GM19240 (cell line): ENCODE data around the gene COL4A1.

Experiments
- DNase-seq: peaks from one replicate; pipeline ENCODE4 v3.0.0; 2011; ENCODE audit warnings: low spot score; ENCODE audit not compliant: insufficient read length

Gene COL4A1

GRCh38 chr13:110239280-110240125, 67.5 kb downstream of the COL4A1 start:
- no peak for DNase-seq

DNA sequence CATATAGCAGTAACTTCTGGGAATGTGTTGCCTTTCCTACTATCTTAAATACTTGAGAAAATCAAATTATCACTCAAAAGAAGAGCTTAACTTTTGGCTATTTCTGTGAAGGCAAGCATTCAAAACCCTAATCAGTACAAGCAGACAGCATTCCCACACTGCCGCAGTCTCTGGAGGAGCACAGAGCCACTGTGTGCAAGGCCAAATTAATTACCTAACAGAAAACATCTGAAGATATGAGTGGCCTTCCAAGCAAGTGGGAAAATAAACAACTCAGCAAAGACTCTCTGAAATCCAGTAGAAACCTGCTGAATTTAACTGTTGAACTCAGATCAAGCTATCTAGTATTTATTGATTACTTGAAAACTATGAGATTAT, 68.2 kb downstream of the COL4A1 start:
- DNase-seq: no peak

DNA sequence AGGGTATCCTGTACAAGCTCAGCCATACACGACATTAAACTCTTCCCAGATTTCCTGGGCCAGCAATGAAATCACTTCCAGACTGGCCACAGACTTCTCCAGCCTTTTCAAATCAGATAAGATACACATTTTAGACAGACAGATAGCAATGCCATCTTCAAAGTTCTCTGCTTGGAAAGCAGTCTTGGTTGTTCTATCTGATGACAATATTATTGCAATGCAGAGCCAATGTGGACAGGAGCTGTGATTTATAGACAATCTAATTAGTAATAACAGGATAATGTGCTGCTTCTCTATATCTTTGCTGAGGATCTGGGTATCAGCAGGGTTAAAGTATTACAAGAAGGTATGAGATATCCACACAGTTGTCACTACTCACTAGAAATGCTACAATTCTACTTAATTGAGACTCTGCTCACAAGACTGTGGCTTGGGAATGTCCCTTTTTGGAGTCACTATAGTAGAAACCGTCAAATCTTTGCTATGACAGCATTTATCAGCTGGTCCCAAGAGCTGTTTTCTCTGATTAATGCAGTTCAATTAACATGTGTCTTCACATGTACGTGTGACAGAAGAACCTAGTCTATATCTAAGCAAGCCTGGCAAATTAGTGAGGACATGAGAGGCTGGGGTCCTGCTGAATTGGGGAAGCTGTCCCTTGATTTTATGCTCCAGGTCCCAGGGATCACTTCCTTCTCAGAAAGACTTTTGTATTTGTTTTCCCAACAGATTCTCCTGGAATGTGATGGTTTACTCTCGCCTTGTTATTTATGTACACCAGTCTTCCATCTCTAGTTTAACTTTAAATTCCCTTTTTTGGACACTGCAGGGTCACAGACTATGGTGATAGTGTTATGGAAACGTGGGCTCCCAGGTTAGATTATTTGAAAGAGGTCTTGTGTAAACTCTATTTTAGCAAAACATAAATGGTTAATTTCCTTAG, 68.8 kb downstream of the COL4A1 start:
- DNase-seq: no peak

- no peak for DNase-seq
These were observed 70.1 kb downstream of the COL4A1 start for GRCh38 chr13:110236831-110237261.

DNA sequence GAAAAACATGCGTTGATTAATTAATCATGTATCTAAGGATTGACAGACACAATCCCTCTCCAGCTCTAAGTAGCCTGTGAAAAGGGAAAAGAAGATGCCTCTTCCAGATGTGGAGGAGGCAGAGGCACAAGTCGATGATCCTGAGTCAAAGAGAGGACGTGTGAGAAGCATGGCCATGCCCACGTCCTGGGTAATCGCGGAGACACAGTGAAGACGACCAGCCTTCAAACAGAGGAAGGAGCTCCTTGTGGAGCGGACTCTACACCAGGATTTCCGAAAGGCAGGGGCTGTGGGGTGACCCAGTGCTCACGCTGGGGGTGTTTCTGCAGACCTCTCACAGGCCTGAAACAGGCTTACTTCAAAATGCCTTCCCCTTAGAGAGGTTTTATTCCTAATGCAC, 70.5 kb downstream of the COL4A1 start:
- no peak for DNase-seq

DNA sequence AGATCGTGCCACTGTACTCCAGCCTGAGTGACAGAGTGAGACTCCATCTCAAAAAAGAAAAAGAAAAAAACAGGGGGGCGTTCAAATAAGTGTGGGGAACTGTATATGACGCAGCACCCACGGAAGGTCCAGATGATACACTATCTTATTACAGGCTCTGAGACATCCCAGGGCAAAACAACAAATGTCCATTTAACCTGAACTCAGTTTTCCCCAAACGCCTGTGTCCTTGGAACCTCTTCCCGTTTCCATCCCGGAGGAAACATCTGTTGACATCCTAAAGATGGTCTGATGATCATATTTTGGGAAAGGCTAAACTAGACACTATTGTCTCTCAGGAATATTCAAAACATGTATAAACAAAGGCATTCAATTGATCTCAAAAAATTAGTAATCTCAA, 72.4 kb downstream of the COL4A1 start:
- DNase-seq: no peak

DNA sequence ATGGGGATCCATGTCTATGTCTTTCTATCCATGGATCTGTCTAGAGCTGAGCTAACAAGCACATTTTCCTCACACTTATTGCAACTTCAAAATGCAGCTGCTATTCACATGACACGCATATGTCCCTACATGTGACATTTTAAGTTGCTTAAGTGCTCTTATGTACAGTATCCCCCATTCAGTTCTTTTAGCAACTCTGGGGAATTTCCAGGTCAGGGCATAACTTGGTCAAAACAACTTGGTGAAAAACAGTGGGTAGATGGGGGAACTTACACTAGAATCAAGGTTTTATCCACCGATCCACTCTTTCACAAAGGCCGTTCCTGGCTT, 73.0 kb downstream of the COL4A1 start:
- DNase-seq: no peak

GRCh38 chr13:110233181-110233950, 73.6 kb downstream of the COL4A1 start:
- DNase-seq: no peak

GRCh38 chr13:110232756-110233155, 74.2 kb downstream of the COL4A1 start:
- no peak for DNase-seq

DNA sequence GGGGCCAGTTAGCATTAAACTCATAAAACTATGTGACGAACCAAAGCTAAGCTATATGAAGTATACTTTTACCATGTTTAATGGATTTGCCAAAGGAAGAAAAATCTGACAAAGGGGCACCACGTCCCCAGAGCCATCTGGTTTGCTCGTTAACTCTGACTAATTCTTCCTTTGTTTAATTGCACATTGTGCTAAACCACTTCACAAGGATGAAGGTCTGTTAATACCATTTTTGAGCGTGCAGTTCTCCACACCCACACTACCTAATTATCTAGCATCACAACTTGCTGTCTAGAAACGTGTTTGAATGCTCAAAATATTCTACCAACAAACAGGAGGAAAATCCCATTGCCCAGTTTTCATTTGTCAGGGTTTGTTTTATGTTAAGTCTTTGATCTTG, 74.8 kb downstream of the COL4A1 start:
- no peak for DNase-seq

GRCh38 chr13:110231348-110232047, 75.5 kb downstream of the COL4A1 start:
- no peak for DNase-seq

DNA sequence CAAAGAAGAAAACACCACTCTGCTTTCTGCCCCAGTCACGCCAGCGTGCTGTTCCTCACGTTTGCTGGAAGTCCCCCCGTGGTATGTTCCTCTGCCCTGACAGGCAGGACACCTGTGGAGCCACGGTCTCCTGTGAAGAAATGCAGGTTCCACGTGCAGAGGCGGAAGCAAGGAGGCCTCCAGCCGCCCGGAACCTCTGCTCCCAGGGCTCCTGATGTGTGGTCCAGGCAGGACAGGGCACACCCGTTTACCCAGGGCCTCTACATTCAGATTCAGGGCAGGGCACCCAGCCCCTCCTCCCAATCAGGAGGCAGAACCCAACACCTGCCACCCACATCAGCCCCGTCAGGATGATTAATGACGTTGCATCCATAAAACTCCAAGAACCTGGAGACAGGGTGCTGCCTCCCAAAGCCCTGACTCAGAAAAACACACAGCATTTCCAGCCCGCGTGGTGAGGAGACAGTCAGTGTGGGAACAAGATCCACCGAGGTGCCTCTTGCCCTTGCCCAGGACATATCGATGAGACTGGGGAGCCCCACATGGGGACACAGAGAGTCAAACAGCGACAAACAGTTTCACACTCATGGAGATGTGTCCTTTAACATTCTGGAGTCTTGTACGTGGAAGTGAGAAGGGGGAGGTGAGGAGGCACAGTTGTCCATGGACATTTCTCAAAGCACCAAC, 76.2 kb downstream of the COL4A1 start:
- no peak for DNase-seq

DNA sequence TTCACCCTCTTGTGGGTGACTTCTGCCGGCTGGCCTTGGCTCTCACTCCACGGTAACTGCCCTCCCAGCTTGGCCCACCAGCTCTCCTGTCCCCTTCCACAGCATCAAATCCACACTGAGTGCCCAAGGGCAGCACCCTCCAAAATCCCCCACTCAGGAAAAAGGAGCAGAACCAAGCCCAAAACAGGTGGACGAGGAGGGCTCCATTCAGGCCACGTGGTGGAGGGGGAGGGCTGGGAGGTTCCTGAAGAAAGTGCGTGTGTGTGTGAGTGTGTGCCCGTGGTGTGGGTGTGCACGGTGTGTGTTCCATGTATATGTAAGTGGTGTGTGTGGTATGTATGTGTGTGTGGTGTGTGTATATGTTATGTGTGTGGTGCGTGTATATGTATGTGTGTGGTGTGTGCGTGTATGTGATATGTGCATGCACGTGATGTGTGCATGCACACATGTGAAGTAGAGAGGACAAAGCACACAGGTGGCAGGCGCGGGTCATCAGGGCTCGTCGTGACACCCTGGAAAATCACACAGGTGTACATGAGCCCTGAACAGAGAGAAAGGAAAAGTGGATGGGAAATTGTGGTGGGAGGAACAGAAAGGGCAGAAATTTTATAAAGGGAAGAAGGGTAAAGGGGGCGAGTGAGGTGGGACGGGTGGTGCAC, 76.9 kb downstream of the COL4A1 start:
- no peak for DNase-seq

GRCh38 chr13:110228936-110229904, 77.7 kb downstream of the COL4A1 start:
- no peak for DNase-seq

- DNase-seq: no peak
These were observed 78.9 kb downstream of the COL4A1 start for GRCh38 chr13:110227864-110228643.

DNA sequence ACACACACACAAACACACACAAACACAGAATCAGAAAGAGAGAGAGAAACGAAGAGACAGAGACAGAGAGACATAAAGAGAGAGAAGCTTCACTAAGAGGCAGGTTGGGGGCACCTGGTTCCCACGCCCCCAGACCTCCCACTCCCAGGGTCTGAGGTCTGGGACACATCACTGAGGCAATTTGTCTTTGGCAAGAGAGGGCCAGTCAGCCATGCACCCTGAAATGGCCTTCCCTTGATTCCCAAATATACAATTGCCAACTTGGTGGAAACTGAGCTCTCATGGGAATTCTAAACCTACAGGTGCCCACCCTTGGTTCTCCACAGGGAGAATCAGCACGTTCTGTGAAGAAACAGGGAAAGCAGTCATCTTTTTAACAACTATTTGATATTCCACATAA, 79.5 kb downstream of the COL4A1 start:
- DNase-seq: no peak

DNA sequence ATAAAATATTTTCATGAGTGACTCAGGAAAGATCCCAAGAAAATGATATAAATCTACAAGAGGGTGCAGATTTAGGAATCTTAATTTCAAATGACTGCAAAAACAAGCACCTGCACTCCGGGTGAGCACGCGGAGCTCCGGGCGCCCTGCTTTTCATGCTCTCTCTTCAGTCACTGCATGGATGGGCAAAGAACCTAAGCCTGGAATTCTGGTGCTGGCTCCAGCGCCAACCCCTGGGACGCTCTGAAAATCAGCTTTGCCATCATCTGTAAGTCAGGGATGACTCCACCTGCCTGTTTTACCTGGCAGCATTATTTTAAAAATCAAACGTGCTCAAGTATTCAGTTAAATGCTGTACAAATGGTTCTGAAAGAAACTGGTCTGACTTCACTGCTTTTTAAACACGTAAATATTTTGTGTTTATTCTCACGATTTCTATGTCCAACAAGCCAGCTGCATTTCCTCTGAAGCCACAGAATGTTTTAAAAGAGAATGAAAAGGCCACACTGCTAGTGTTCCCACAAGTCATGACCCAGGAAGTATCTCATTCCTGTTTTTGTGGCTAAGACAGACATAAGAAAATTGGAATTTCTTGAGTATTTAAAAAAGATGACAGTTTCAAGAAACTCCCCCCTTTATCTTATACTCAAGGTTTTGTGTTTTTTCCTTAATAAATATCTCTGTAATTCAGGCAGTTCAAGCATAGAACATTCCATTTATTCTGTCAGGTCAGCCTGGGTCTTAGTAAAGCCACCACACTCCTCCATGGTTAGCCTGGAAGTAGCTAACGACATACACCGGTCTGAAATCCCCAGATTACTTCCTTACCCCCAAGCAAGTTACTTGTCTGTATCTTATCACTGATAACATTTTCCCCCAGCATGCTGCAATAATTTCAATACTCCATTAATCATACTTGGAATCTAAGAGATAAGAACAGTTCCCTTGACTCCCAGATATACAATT, 81.1 kb downstream of the COL4A1 start:
- DNase-seq: no peak
